Measurements from ENCODE around the gene SCRN2.

SCRN2 gene

GRCh38 chr17:47883589-47884426 is 42.7 kb upstream of the SCRN2 start:
- Histone ChIP-seq H3K4me1 (ENCODE audit: control insufficient read depth, low read depth, low read length) (peaks cover 10% of the 10 kb centered on the region), H4K5ac (ENCODE audit: low read length) (no peak overlapping the region)
- DNase-seq: no peak

GRCh38 chr17:47882695-47883588 is 41.9 kb upstream of the SCRN2 start:
- Histone ChIP-seq H3K4me1 (ENCODE audit: control insufficient read depth, low read depth, low read length) (peaks cover 15% of the 10 kb centered on the region), H3K4me2 (ENCODE audit: low read length) (no peak overlapping the region), H3K79me2 (ENCODE audit: control insufficient read depth, insufficient read depth, low read length) (no peaks in the 10 kb centered on the region), H2BK15ac (replicated peaks; ENCODE audit: low read depth) (no peak overlapping the region), H3K79me1 (ENCODE audit: low read length) (no peaks in the 10 kb centered on the region), H2AK5ac (ENCODE audit: low read length) (no peak overlapping the region), H3K9ac (ENCODE audit: low read length) (no peak overlapping the region), H2BK120ac (ENCODE audit: low read depth, low read length) (no peak overlapping the region), H3K27me3 (ENCODE audit: insufficient read depth, low read length, poor library complexity) (no peaks in the 10 kb centered on the region), H3K36me3 (ENCODE audit: control insufficient read depth, insufficient read depth, low read length) (no peaks in the 10 kb centered on the region), H3K27ac (ENCODE audit: low read depth, low read length) (no peak overlapping the region), H3K56ac (ENCODE audit: low read length) (no peak overlapping the region), H4K8ac (ENCODE audit: low read depth, low read length) (no peak overlapping the region), H2BK5ac (ENCODE audit: low read length) (no peak overlapping the region), H3K4ac (ENCODE audit: low read depth, low read length) (no peak overlapping the region), H3K23ac (ENCODE audit: low read length) (no peak overlapping the region), H3K18ac (ENCODE audit: low read length) (no peak overlapping the region), H3K4me3 (ENCODE audit: low read length) (no peak overlapping the region), H4K5ac (ENCODE audit: low read length) (no peak overlapping the region)
- no CpG with 5 or more reads among the region's 9 CpGs for WGBS (ENCODE audit: extremely low coverage, insufficient coverage, low lambda C conversion rate)
- no peak for DNase-seq

More at GRCh38 chr17:47883589-47884426, 42.7 kb upstream of the SCRN2 start:
- Histone ChIP-seq H2BK120ac (ENCODE audit: low read depth, low read length) (no peak overlapping the region), H3K79me2 (ENCODE audit: control insufficient read depth, insufficient read depth, low read length) (no peaks in the 10 kb centered on the region), H2AK5ac (ENCODE audit: low read length) (no peak overlapping the region), H3K4ac (ENCODE audit: low read depth, low read length) (no peak overlapping the region), H3K4me3 (ENCODE audit: low read length) (no peak overlapping the region), H4K8ac (ENCODE audit: low read depth, low read length) (no peak overlapping the region), H3K9ac (ENCODE audit: low read length) (no peak overlapping the region), H3K56ac (ENCODE audit: low read length) (peak overlapping the region; percentile 42), H3K18ac (ENCODE audit: low read length) (no peak overlapping the region), H3K27ac (ENCODE audit: low read depth, low read length) (no peak overlapping the region), H3K23ac (ENCODE audit: low read length) (no peak overlapping the region), H3K36me3 (ENCODE audit: control insufficient read depth, insufficient read depth, low read length) (no peaks in the 10 kb centered on the region), H2BK5ac (ENCODE audit: low read length) (no peak overlapping the region), H2BK15ac (replicated peaks; ENCODE audit: low read depth) (no peak overlapping the region), H3K27me3 (ENCODE audit: insufficient read depth, low read length, poor library complexity) (no peaks in the 10 kb centered on the region), H3K4me2 (ENCODE audit: low read length) (no peak overlapping the region), H3K79me1 (ENCODE audit: low read length) (no peaks in the 10 kb centered on the region)
- WGBS (ENCODE audit: extremely low coverage, insufficient coverage, low lambda C conversion rate): no CpG with 5 or more reads among the region's 9 CpGs

DNA sequence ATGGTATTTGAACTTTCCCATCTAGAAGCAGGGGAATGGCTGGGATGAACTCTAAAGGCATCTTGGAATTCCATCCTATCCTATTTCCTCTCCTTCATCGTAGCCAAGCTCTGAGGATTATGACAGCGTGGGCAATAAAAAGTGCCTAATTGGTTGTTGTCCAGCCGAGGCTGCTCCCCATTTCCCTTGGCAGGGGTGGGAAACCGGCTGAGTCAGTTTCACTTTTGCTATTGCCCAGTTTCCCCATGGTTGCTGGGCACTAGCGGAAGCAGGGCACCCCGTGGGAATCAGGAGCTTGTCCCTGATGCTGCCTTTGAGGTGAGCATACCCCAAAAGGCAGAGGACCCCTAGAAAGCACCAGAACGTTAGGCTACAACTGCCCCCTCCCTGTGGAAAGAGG is 41.2 kb upstream of the SCRN2 start:
- H3K79me2 ChIP-seq (ENCODE audit: control insufficient read depth, insufficient read depth, low read length): no peaks in the 10 kb centered on the region
- H2BK5ac ChIP-seq (ENCODE audit: low read length): no peak overlapping the region
- no peak overlapping the region for H3K4me3 ChIP-seq (ENCODE audit: low read length)
- H3K4ac ChIP-seq (ENCODE audit: low read depth, low read length): no peak overlapping the region
- H3K36me3 ChIP-seq (ENCODE audit: control insufficient read depth, insufficient read depth, low read length): no peaks in the 10 kb centered on the region
- no peak overlapping the region for H3K9ac ChIP-seq (ENCODE audit: low read length)
- no peaks in the 10 kb centered on the region for H3K79me1 ChIP-seq (ENCODE audit: low read length)
- no peaks in the 10 kb centered on the region for H3K27me3 ChIP-seq (ENCODE audit: insufficient read depth, low read length, poor library complexity)
- no peak for DNase-seq
- no peak overlapping the region for H4K5ac ChIP-seq (ENCODE audit: low read length)
- no peak overlapping the region for H2BK15ac ChIP-seq (replicated peaks; ENCODE audit: low read depth)
- peaks cover 15% of the 10 kb centered on the region for H3K4me1 ChIP-seq (ENCODE audit: control insufficient read depth, low read depth, low read length)
- H3K27ac ChIP-seq (ENCODE audit: low read depth, low read length): no peak overlapping the region
- no peak overlapping the region for H3K18ac ChIP-seq (ENCODE audit: low read length)
- no peak overlapping the region for H3K56ac ChIP-seq (ENCODE audit: low read length)
- no peak overlapping the region for H3K23ac ChIP-seq (ENCODE audit: low read length)
- H4K8ac ChIP-seq (ENCODE audit: low read depth, low read length): no peak overlapping the region
- H2AK5ac ChIP-seq (ENCODE audit: low read length): no peak overlapping the region
- H2BK120ac ChIP-seq (ENCODE audit: low read depth, low read length): no peak overlapping the region
- no CpG with 5 or more reads among the region's 7 CpGs for WGBS (ENCODE audit: extremely low coverage, insufficient coverage, low lambda C conversion rate)
- H3K4me2 ChIP-seq (ENCODE audit: low read length): no peak overlapping the region

DNA sequence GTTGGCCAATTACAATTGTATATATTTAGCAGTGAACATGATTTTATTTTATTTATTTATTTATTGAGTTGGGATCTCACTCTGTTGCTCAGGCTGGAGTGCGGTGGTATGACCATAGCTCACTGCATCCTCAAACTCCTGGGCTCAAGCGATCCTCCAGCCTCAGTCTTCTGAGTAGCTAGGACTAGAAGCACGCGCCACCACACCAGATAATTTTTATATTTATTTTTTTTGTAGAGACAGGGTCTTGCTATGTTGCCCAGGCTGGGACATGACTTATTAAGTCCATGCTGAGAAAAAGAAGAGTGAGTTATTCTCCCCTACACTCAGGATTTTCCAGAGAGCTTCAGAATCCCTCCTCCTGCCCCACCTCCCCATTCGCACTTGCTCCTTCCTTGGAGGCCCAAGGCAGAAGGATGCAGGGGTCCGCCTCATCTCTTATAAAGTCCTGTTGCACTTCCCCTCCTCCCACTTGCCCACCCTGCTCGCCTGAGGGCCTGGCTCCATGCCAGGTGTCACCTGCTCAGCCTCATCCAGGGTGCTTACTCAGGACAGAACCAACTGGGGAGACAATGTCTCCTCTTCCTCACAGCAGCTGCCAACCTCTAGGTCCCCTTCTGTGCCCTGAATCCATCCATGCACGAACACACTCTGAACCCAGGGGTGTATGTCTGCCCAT is 38.8 kb upstream of the SCRN2 start:
- no peak overlapping the region for H2BK15ac ChIP-seq (replicated peaks; ENCODE audit: low read depth)
- WGBS (ENCODE audit: extremely low coverage, insufficient coverage, low lambda C conversion rate): no CpG with 5 or more reads among the region's 8 CpGs
- no peaks in the 10 kb centered on the region for H3K79me1 ChIP-seq (ENCODE audit: low read length)
- DNase-seq: no peak
- no peaks in the 10 kb centered on the region for H3K27me3 ChIP-seq (ENCODE audit: insufficient read depth, low read length, poor library complexity)
- H3K36me3 ChIP-seq (ENCODE audit: control insufficient read depth, insufficient read depth, low read length): no peaks in the 10 kb centered on the region
- no peak overlapping the region for H2BK120ac ChIP-seq (ENCODE audit: low read depth, low read length)
- H4K5ac ChIP-seq (ENCODE audit: low read length): no peak overlapping the region
- H3K4me3 ChIP-seq (ENCODE audit: low read length): no peak overlapping the region
- peaks cover 14% of the 10 kb centered on the region for H3K4me1 ChIP-seq (ENCODE audit: control insufficient read depth, low read depth, low read length)
- H3K4ac ChIP-seq (ENCODE audit: low read depth, low read length): no peak overlapping the region
- no peak overlapping the region for H4K8ac ChIP-seq (ENCODE audit: low read depth, low read length)
- no peak overlapping the region for H3K27ac ChIP-seq (ENCODE audit: low read depth, low read length)
- no peak overlapping the region for H3K56ac ChIP-seq (ENCODE audit: low read length)
- H3K23ac ChIP-seq (ENCODE audit: low read length): no peak overlapping the region
- no peaks in the 10 kb centered on the region for H3K79me2 ChIP-seq (ENCODE audit: control insufficient read depth, insufficient read depth, low read length)
- H3K9ac ChIP-seq (ENCODE audit: low read length): no peak overlapping the region
- no peak overlapping the region for H3K4me2 ChIP-seq (ENCODE audit: low read length)
- no peak overlapping the region for H2BK5ac ChIP-seq (ENCODE audit: low read length)
- no peak overlapping the region for H3K18ac ChIP-seq (ENCODE audit: low read length)
- H2AK5ac ChIP-seq (ENCODE audit: low read length): no peak overlapping the region

- no peak overlapping the region for H2BK15ac ChIP-seq (replicated peaks; ENCODE audit: low read depth)
- H2BK120ac ChIP-seq (ENCODE audit: low read depth, low read length): no peak overlapping the region
- no peaks in the 10 kb centered on the region for H3K79me1 ChIP-seq (ENCODE audit: low read length)
- no peaks in the 10 kb centered on the region for H3K27me3 ChIP-seq (ENCODE audit: insufficient read depth, low read length, poor library complexity)
- DNase-seq: no peak
- peak overlapping the region; percentile 54 for H3K56ac ChIP-seq (ENCODE audit: low read length)
- H4K5ac ChIP-seq (ENCODE audit: low read length): no peak overlapping the region
- peaks cover 14% of the 10 kb centered on the region for H3K4me1 ChIP-seq (ENCODE audit: control insufficient read depth, low read depth, low read length)
- no peak overlapping the region for H3K23ac ChIP-seq (ENCODE audit: low read length)
- no peaks in the 10 kb centered on the region for H3K79me2 ChIP-seq (ENCODE audit: control insufficient read depth, insufficient read depth, low read length)
- H3K18ac ChIP-seq (ENCODE audit: low read length): no peak overlapping the region
- H3K27ac ChIP-seq (ENCODE audit: low read depth, low read length): no peak overlapping the region
- H3K4ac ChIP-seq (ENCODE audit: low read depth, low read length): no peak overlapping the region
- WGBS (ENCODE audit: extremely low coverage, insufficient coverage, low lambda C conversion rate): no CpG with 5 or more reads among the region's 2 CpGs
- no peak overlapping the region for H3K4me2 ChIP-seq (ENCODE audit: low read length)
- no peak overlapping the region for H3K9ac ChIP-seq (ENCODE audit: low read length)
- H2AK5ac ChIP-seq (ENCODE audit: low read length): no peak overlapping the region
- no peak overlapping the region for H2BK5ac ChIP-seq (ENCODE audit: low read length)
- no peak overlapping the region for H4K8ac ChIP-seq (ENCODE audit: low read depth, low read length)
- H3K4me3 ChIP-seq (ENCODE audit: low read length): no peak overlapping the region
- H3K36me3 ChIP-seq (ENCODE audit: control insufficient read depth, insufficient read depth, low read length): no peaks in the 10 kb centered on the region
These were observed 38.0 kb upstream of the SCRN2 start for GRCh38 chr17:47879028-47879585.
